GM23338 (cell line): ENCODE measurements around the gene TBC1D16. TPM values are rescaled to one million over a fixed set of nuclear protein-coding genes. Genes with fewer than 3 reads are reported as not detected.

Experiments used
- ATAC-seq: fragments of 200-7000 bp; cut with Tn5 transposase; 3 replicates; pipeline ENCODE4 v1.9.1; 2020
- DNase-seq: peaks from one replicate; pipeline ENCODE4 v3.0.0-alpha.2; 2015; ENCODE audit warnings: low spot score
- H2AFZ ChIP-seq: fragments of 200-600 bp; sonication (generic); 2 replicates; pipeline ENCODE4 v1.8.0; 2016; ENCODE audit warnings: antibody characterized with exemption, mild to moderate bottlenecking, moderate library complexity
- H3F3A ChIP-seq: fragments of 200-600 bp; sonication (generic); replicated peaks from 2 replicates; pipeline ENCODE4 v1.8.0; 2017; ENCODE audit warnings: antibody characterized with exemption, mixed run types, low read depth
- H3K27ac ChIP-seq: fragments of 200-600 bp; sonication (generic); 2 replicates; pipeline ENCODE4 v1.6.1; 2016; ENCODE audit warnings: low read depth
- H3K27me3 ChIP-seq: fragments of 200-600 bp; sonication (generic); 2 replicates; pipeline ENCODE4 v1.8.0; 2016; ENCODE audit warnings: mild to moderate bottlenecking, mixed run types, moderate library complexity; ENCODE audit not compliant: insufficient read depth
- H3K36me3 ChIP-seq: fragments of 200-600 bp; sonication (generic); 2 replicates; pipeline ENCODE4 v1.8.0; 2016; ENCODE audit warnings: mild to moderate bottlenecking; ENCODE audit not compliant: insufficient read depth
- H3K4me1 ChIP-seq: fragments of 200-600 bp; sonication (generic); 2 replicates; pipeline ENCODE4 v1.8.0; 2016; ENCODE audit warnings: mild to moderate bottlenecking, moderate library complexity; ENCODE audit not compliant: insufficient read depth
- H3K4me2 ChIP-seq: fragments of 200-600 bp; sonication (generic); 2 replicates; pipeline ENCODE4 v1.7.1; 2017; ENCODE audit warnings: mixed run types
- H3K4me3 ChIP-seq: fragments of 200-600 bp; sonication (generic); 2 replicates; pipeline ENCODE4 v1.6.1; 2016; ENCODE audit warnings: mixed run types
- H3K79me2 ChIP-seq: fragments of 200-600 bp; sonication (generic); replicated peaks from 2 replicates; pipeline ENCODE4 v1.8.0; 2017; ENCODE audit warnings: mild to moderate bottlenecking; ENCODE audit not compliant: insufficient read depth
- H3K9me2 ChIP-seq: fragments of 200-600 bp; sonication (generic); 2 replicates; pipeline ENCODE4 v1.8.0; 2017; ENCODE audit not compliant: insufficient read depth
- H4K20me1 ChIP-seq: fragments of 200-600 bp; sonication (generic); replicated peaks from 2 replicates; pipeline ENCODE4 v1.8.0; 2017; ENCODE audit warnings: mild to moderate bottlenecking; ENCODE audit not compliant: insufficient read depth
- H3K27ac Mint-ChIP-seq: 2 replicates; pipeline ENCODE4 v1.8.0; 2020; ENCODE audit warnings: inconsistent platforms, mild to moderate bottlenecking, moderate library complexity, mixed read lengths
- H3K27me3 Mint-ChIP-seq: 3 replicates; pipeline ENCODE4 v1.8.0; 2022; ENCODE audit warnings: low read depth, mild to moderate bottlenecking, moderate library complexity, mixed read lengths, inconsistent platforms; ENCODE audit not compliant: insufficient read depth, poor library complexity
- H3K36me3 Mint-ChIP-seq: 3 replicates; pipeline ENCODE4 v1.8.0; 2021; ENCODE audit warnings: low read depth, mild to moderate bottlenecking, inconsistent platforms, moderate library complexity, mixed read lengths
- H3K4me1 Mint-ChIP-seq: 3 replicates; pipeline ENCODE4 v1.8.0; 2020; ENCODE audit warnings: mild to moderate bottlenecking, inconsistent platforms, mixed read lengths
- H3K4me3 Mint-ChIP-seq: 3 replicates; pipeline ENCODE4 v1.8.0; 2021; ENCODE audit warnings: moderate library complexity, mild to moderate bottlenecking, inconsistent platforms, mixed read lengths
- H3K9me3 Mint-ChIP-seq: 3 replicates; pipeline ENCODE4 v1.8.0; 2020; ENCODE audit warnings: moderate library complexity, mild to moderate bottlenecking, inconsistent platforms, mixed read lengths
- CREB1 ChIP-seq: fragments of 250-450 bp; sonication (Bioruptor Pico); IDR thresholded peaks from 2 replicates; pipeline ENCODE4 v1.5.0; 2020; ENCODE audit warnings: low read depth, mild to moderate bottlenecking, moderate library complexity
- EZH2 ChIP-seq: fragments of 200-600 bp; sonication (generic); IDR thresholded peaks from one replicate; pipeline ENCODE4 v1.8.0; 2017; ENCODE audit warnings: antibody characterized with exemption, mild to moderate bottlenecking, low read depth; ENCODE audit not compliant: unreplicated experiment
- EZH2phosphoT487 ChIP-seq: fragments of 200-600 bp; sonication (generic); IDR thresholded peaks from one replicate; pipeline ENCODE4 v1.8.1; 2018; ENCODE audit warnings: antibody characterized with exemption; ENCODE audit not compliant: unreplicated experiment
- JUNB ChIP-seq: IDR thresholded peaks from one replicate; pipeline ENCODE4 v1.6.1; 2016; ENCODE audit warnings: antibody characterized with exemption; ENCODE audit not compliant: unreplicated experiment
- NANOG ChIP-seq: IDR thresholded peaks from 2 replicates; pipeline ENCODE4 v1.6.1; 2016; ENCODE audit warnings: antibody characterized with exemption, borderline replicate concordance
- POLR2AphosphoS5 ChIP-seq: IDR thresholded peaks from 2 replicates; pipeline ENCODE4 v1.6.1; 2016; ENCODE audit warnings: antibody characterized with exemption, low read depth
- REST ChIP-seq: IDR thresholded peaks from one replicate; pipeline ENCODE4 v1.6.1; 2018; ENCODE audit warnings: antibody characterized with exemption; ENCODE audit not compliant: unreplicated experiment
- STAT1 ChIP-seq: IDR thresholded peaks from one replicate; pipeline ENCODE4 v1.6.1; 2016; ENCODE audit warnings: antibody characterized with exemption; ENCODE audit not compliant: unreplicated experiment
- ZNF114 ChIP-seq: fragments of 250-450 bp; sonication (Bioruptor Pico); IDR thresholded peaks from 2 replicates; pipeline ENCODE4 v1.5.0; 2020; ENCODE audit warnings: mild to moderate bottlenecking, moderate library complexity
- ZNF331 ChIP-seq: fragments of 250-450 bp; sonication (Bioruptor Pico); IDR thresholded peaks from 2 replicates; pipeline ENCODE4 v1.5.0; 2020; ENCODE audit warnings: low read depth, mild to moderate bottlenecking, moderate library complexity
- polyA plus RNA-seq: library from polyadenylated mRNA; unstranded; fragments of >200 nt; fragmentation: Nextera tagmentation; extraction: Ambion mirVana; gene quantifications from 2 replicates; pipeline ENCODE4 v1.2.1, GENCODE V29; 2016
- total RNA-seq: library from RNA; depleted of rRNA; stranded (reverse); fragments of >200 nt; shearing (Covaris generic); gene quantifications from 2 replicates; pipeline ENCODE4 v1.2.3, GENCODE V29; 2014
- TF ChIP-seq, protein P1 (sequence below), 2 experiments: fragments of 200-600 bp in 1 of 2; sonication (generic) in 1 of 2; conservative IDR thresholded peaks; 2 replicates each; pipeline versions ENCODE4 v1.5.1 to v1.6.1; 2016 to 2017; ENCODE audit warnings: antibody characterized with exemption in 2 of 2, low read depth in 2 of 2, mild to moderate bottlenecking in 2 of 2, moderate library complexity in 1 of 2
- TF ChIP-seq, protein P2 (sequence below): fragments of 250-450 bp; sonication (Bioruptor Pico); IDR thresholded peaks from 2 replicates; pipeline ENCODE4 v1.5.0; 2020; ENCODE audit warnings: mild to moderate bottlenecking, moderate library complexity
- TF ChIP-seq, protein P3 (sequence below): IDR thresholded peaks from 2 replicates; pipeline ENCODE4 v1.6.1; 2016; ENCODE audit warnings: antibody characterized with exemption

Gene TBC1D16
- total and polyA plus RNA-seq, 2 experiments from 2014 or later, result 16.7 to 104 TPM

DNA sequence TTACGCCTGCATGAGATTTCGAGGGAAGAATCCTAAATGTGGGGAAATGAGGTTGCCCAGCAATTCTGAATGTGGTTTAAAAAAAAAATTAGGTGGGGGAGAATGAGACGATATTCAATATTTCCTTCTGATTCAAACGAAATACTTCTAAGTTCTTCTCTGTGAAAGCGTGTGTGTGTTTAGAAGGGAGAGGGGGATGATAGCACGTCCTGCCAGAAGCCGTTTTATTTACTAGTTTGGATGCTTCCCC, 47.8 kb downstream of the TBC1D16 start:
- Histone ChIP-seq H3K27me3 (no peaks in the 10 kb centered on the region), H3K79me2 (peaks cover 68% of the 10 kb centered on the region), H3K9me2 (no peaks in the 10 kb centered on the region), H3K36me3 (no peaks in the 10 kb centered on the region), H3K4me2 (no peak overlapping the region), H3F3A (no peaks in the 10 kb centered on the region; the same call in 1 of the 2 replicates), H3K27ac (0 out of 2 replicates have a peak overlapping the region, but pooled peaks have one; percentile 39), H3K4me1 (peaks cover 31% of the 10 kb centered on the region), H4K20me1 (peaks cover 13% of the 10 kb centered on the region), H3K4me3 (no peak overlapping the region), H2AFZ (no peak overlapping the region)
- Mint-ChIP-seq H3K9me3 (no peaks in the 10 kb centered on the region; the same call in 2 of the 3 replicates), H3K4me3 (no peak overlapping the region), H3K36me3 (peaks cover 2% of the 10 kb centered on the region; the same call in 2 of the 3 replicates), H3K27me3 (peaks cover 17% of the 10 kb centered on the region), H3K4me1 (peaks cover 52% of the 10 kb centered on the region), H3K27ac (peak overlapping the region; percentile 61)
- ATAC-seq (no peak), DNase-seq (no peak)
- TF ChIP-seq STAT1 (no peak), ZNF114 (no peak), JUNB (no peak), POLR2AphosphoS5 (no peak), NANOG (no peak), CREB1 (CRISPR knock-in tag) (no peak), EZH2 (no peak), ZNF331 (CRISPR knock-in tag) (no peak), REST (no peak), EZH2phosphoT487 (no peak)
- TF ChIP-seq, protein P1, sequence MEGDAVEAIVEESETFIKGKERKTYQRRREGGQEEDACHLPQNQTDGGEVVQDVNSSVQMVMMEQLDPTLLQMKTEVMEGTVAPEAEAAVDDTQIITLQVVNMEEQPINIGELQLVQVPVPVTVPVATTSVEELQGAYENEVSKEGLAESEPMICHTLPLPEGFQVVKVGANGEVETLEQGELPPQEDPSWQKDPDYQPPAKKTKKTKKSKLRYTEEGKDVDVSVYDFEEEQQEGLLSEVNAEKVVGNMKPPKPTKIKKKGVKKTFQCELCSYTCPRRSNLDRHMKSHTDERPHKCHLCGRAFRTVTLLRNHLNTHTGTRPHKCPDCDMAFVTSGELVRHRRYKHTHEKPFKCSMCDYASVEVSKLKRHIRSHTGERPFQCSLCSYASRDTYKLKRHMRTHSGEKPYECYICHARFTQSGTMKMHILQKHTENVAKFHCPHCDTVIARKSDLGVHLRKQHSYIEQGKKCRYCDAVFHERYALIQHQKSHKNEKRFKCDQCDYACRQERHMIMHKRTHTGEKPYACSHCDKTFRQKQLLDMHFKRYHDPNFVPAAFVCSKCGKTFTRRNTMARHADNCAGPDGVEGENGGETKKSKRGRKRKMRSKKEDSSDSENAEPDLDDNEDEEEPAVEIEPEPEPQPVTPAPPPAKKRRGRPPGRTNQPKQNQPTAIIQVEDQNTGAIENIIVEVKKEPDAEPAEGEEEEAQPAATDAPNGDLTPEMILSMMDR (conservative IDR thresholded peaks at IDR 0.05; ENCODE audit: low read depth in 2 of 2), result no peak
- TF ChIP-seq, protein P2, sequence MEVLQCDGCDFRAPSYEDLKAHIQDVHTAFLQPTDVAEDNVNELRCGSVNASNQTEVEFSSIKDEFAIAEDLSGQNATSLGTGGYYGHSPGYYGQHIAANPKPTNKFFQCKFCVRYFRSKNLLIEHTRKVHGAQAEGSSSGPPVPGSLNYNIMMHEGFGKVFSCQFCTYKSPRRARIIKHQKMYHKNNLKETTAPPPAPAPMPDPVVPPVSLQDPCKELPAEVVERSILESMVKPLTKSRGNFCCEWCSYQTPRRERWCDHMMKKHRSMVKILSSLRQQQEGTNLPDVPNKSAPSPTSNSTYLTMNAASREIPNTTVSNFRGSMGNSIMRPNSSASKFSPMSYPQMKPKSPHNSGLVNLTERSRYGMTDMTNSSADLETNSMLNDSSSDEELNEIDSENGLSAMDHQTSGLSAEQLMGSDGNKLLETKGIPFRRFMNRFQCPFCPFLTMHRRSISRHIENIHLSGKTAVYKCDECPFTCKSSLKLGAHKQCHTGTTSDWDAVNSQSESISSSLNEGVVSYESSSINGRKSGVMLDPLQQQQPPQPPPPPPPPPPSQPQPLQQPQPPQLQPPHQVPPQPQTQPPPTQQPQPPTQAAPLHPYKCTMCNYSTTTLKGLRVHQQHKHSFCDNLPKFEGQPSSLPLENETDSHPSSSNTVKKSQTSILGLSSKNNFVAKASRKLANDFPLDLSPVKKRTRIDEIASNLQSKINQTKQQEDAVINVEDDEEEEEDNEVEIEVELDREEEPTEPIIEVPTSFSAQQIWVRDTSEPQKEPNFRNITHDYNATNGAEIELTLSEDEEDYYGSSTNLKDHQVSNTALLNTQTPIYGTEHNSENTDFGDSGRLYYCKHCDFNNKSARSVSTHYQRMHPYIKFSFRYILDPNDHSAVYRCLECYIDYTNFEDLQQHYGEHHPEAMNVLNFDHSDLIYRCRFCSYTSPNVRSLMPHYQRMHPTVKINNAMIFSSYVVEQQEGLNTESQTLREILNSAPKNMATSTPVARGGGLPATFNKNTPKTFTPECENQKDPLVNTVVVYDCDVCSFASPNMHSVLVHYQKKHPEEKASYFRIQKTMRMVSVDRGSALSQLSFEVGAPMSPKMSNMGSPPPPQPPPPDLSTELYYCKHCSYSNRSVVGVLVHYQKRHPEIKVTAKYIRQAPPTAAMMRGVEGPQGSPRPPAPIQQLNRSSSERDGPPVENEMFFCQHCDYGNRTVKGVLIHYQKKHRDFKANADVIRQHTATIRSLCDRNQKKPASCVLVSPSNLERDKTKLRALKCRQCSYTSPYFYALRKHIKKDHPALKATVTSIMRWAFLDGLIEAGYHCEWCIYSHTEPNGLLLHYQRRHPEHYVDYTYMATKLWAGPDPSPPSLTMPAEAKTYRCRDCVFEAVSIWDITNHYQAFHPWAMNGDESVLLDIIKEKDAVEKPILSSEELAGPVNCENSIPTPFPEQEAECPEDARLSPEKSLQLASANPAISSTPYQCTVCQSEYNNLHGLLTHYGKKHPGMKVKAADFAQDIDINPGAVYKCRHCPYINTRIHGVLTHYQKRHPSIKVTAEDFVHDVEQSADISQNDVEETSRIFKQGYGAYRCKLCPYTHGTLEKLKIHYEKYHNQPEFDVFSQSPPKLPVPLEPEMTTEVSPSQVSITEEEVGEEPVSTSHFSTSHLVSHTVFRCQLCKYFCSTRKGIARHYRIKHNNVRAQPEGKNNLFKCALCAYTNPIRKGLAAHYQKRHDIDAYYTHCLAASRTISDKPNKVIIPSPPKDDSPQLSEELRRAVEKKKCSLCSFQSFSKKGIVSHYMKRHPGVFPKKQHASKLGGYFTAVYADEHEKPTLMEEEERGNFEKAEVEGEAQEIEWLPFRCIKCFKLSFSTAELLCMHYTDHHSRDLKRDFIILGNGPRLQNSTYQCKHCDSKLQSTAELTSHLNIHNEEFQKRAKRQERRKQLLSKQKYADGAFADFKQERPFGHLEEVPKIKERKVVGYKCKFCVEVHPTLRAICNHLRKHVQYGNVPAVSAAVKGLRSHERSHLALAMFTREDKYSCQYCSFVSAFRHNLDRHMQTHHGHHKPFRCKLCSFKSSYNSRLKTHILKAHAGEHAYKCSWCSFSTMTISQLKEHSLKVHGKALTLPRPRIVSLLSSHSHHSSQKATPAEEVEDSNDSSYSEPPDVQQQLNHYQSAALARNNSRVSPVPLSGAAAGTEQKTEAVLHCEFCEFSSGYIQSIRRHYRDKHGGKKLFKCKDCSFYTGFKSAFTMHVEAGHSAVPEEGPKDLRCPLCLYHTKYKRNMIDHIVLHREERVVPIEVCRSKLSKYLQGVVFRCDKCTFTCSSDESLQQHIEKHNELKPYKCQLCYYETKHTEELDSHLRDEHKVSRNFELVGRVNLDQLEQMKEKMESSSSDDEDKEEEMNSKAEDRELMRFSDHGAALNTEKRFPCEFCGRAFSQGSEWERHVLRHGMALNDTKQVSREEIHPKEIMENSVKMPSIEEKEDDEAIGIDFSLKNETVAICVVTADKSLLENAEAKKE (CRISPR knock-in tag), result no peak
- TF ChIP-seq, protein P3, sequence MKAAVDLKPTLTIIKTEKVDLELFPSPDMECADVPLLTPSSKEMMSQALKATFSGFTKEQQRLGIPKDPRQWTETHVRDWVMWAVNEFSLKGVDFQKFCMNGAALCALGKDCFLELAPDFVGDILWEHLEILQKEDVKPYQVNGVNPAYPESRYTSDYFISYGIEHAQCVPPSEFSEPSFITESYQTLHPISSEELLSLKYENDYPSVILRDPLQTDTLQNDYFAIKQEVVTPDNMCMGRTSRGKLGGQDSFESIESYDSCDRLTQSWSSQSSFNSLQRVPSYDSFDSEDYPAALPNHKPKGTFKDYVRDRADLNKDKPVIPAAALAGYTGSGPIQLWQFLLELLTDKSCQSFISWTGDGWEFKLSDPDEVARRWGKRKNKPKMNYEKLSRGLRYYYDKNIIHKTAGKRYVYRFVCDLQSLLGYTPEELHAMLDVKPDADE, result no peak
